PC-9 (cell line): ENCODE results near the gene LCN6. TPM values are rescaled to one million over a fixed set of nuclear protein-coding genes. Genes with fewer than 3 reads are reported as not detected.
A peak's percentile ranks its signal among the peaks of the same experiment; 100 is the strongest.

Experiments
- BruUV-seq: library from RNA; stranded (reverse); fragments of 400-500 nt; replicated peaks from 2 replicates; lab custom pipeline; 2021; lab: Mats Ljungman, UMichigan
- CTCF ChIA-PET: fragments of 300-600 bp; sonication (Branson Sonifier 250); formaldehyde crosslinking; loops from one replicate; lab custom pipeline; 2022; ENCODE audit warnings: antibody characterized with exemption; lab: Charles Lee
- POLR2A ChIA-PET: fragments of 300-600 bp; sonication (Branson Sonifier 250); formaldehyde crosslinking; loops from one replicate; lab custom pipeline; 2022; ENCODE audit warnings: antibody characterized with exemption; ENCODE audit not compliant: unreplicated experiment; lab: Charles Lee
- DNase-seq, 2 experiments: peaks; one replicate each; pipeline versions ENCODE4 v3.0.0 to v3.0.0-alpha.2; 2015 to 2022; ENCODE audit warnings: mixed read lengths in 1 of 2
- H2AFZ ChIP-seq: fragments of 200-600 bp; sonication (generic); 2 replicates; pipeline ENCODE4 v1.8.1; 2017; ENCODE audit warnings: antibody characterized with exemption
- H3F3A ChIP-seq: fragments of 200-600 bp; sonication (generic); 2 replicates; pipeline ENCODE4 v1.8.1; 2017; ENCODE audit warnings: antibody characterized with exemption, mild to moderate bottlenecking, low read depth; ENCODE audit not compliant: insufficient read depth
- H3K27ac ChIP-seq: fragments of 200-600 bp; sonication (generic); 2 replicates; pipeline ENCODE4 v1.6.1; 2016; ENCODE audit warnings: mixed run types
- H3K27me3 ChIP-seq: fragments of 200-600 bp; sonication (generic); 2 replicates; pipeline ENCODE4 v1.6.1; 2016; ENCODE audit warnings: low read depth, mixed run types; ENCODE audit not compliant: insufficient read depth
- H3K36me3 ChIP-seq: fragments of 200-600 bp; sonication (generic); 2 replicates; pipeline ENCODE4 v1.6.1; 2016; ENCODE audit warnings: low read depth, mixed run types
- H3K4me1 ChIP-seq: fragments of 200-600 bp; sonication (generic); replicated peaks from 2 replicates; pipeline ENCODE4 v1.6.1; 2016; ENCODE audit warnings: mixed run types; ENCODE audit not compliant: insufficient read depth
- H3K4me2 ChIP-seq: fragments of 200-600 bp; sonication (generic); 2 replicates; pipeline ENCODE4 v1.6.1; 2017; ENCODE audit warnings: mixed run types
- H3K4me3 ChIP-seq: fragments of 200-600 bp; sonication (generic); 2 replicates; pipeline ENCODE4 v1.6.1; 2016; ENCODE audit warnings: mixed run types
- H3K79me2 ChIP-seq: fragments of 200-600 bp; sonication (generic); 2 replicates; pipeline ENCODE4 v1.6.1; 2017; ENCODE audit warnings: low read depth, mixed run types
- H3K9me2 ChIP-seq: fragments of 200-600 bp; sonication (generic); 2 replicates; pipeline ENCODE4 v1.8.1; 2017; ENCODE audit warnings: mild to moderate bottlenecking; ENCODE audit not compliant: insufficient read depth
- H3K9me3 ChIP-seq: fragments of 200-600 bp; sonication (generic); 2 replicates; pipeline ENCODE4 v1.8.1; 2016; ENCODE audit warnings: low read depth; ENCODE audit not compliant: insufficient read depth
- H4K20me1 ChIP-seq: fragments of 200-600 bp; sonication (generic); 2 replicates; pipeline ENCODE4 v1.8.1; 2017; ENCODE audit not compliant: insufficient read depth
- EZH2 ChIP-seq: fragments of 200-600 bp; sonication (generic); IDR thresholded peaks from 2 replicates; pipeline ENCODE4 v1.8.0; 2017; ENCODE audit warnings: antibody characterized with exemption, low read depth
- intact Hi-C: fragments of 100-400 bp; cut with micrococcal nuclease; formaldehyde crosslinking; loops from one replicate; pipeline ENCODE4 v1.10.0; 2022; ENCODE audit not compliant: unreplicated experiment
- total RNA-seq: library from RNA; stranded (reverse); gene quantifications from 2 replicates; pipeline ENCODE4 v1.2.3, GENCODE V29; 2021
- TF ChIP-seq, protein P1 (sequence below): fragments of 200-600 bp; sonication (generic); conservative IDR thresholded peaks from 2 replicates; pipeline ENCODE4 v1.6.1; 2017; ENCODE audit warnings: mixed run types, antibody characterized with exemption, mild to moderate bottlenecking, moderate library complexity

Gene LCN6
- total RNA-seq, 1 experiment from 2014 or later: not detected

GRCh38 chr9:136728080-136728547, 20.2 kb downstream of the LCN6 start:
- CTCF ChIA-PET: interaction anchor here (0.6 to 1.0 kb wide), 2 partner anchors 14 to 103 kb away, joined by 3 read pairs; partner anchors contain the start of gene LCN10
- Histone ChIP-seq H3K36me3 (peaks cover 34% of the 10 kb centered on the region), H3K27me3 (no peaks in the 10 kb centered on the region), H2AFZ (peak overlapping the region; percentile 96), H3K4me1 (peaks cover 27% of the 10 kb centered on the region), H3K79me2 (peaks cover 71% of the 10 kb centered on the region), H3K4me2 (peak overlapping the region; percentile 98), H3K4me3 (peak overlapping the region; percentile 99), H4K20me1 (peaks cover 43% of the 10 kb centered on the region), H3K9me3 (no peaks in the 10 kb centered on the region), H3K9me2 (no peaks in the 10 kb centered on the region), H3K27ac (peak overlapping the region; percentile 17; the same call in 1 of the 2 replicates), H3F3A (peaks cover 66% of the 10 kb centered on the region)
- no peak for TF ChIP-seq EZH2
- TF ChIP-seq, protein P1, sequence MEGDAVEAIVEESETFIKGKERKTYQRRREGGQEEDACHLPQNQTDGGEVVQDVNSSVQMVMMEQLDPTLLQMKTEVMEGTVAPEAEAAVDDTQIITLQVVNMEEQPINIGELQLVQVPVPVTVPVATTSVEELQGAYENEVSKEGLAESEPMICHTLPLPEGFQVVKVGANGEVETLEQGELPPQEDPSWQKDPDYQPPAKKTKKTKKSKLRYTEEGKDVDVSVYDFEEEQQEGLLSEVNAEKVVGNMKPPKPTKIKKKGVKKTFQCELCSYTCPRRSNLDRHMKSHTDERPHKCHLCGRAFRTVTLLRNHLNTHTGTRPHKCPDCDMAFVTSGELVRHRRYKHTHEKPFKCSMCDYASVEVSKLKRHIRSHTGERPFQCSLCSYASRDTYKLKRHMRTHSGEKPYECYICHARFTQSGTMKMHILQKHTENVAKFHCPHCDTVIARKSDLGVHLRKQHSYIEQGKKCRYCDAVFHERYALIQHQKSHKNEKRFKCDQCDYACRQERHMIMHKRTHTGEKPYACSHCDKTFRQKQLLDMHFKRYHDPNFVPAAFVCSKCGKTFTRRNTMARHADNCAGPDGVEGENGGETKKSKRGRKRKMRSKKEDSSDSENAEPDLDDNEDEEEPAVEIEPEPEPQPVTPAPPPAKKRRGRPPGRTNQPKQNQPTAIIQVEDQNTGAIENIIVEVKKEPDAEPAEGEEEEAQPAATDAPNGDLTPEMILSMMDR: peak; percentile 78
- BruUV-seq: no TSS peak
- DNase-seq: peak; percentile 47 to 90
- intact Hi-C loops: loop anchor here (10.0 kb wide), 1 partner anchor 53 kb away; no protein-coding TSS in a partner anchor
- POLR2A ChIA-PET: interaction anchor here (0.6 kb wide), 2 partner anchors 18 to 84 kb away, joined by 3 read pairs; no protein-coding TSS in a partner anchor

DNA sequence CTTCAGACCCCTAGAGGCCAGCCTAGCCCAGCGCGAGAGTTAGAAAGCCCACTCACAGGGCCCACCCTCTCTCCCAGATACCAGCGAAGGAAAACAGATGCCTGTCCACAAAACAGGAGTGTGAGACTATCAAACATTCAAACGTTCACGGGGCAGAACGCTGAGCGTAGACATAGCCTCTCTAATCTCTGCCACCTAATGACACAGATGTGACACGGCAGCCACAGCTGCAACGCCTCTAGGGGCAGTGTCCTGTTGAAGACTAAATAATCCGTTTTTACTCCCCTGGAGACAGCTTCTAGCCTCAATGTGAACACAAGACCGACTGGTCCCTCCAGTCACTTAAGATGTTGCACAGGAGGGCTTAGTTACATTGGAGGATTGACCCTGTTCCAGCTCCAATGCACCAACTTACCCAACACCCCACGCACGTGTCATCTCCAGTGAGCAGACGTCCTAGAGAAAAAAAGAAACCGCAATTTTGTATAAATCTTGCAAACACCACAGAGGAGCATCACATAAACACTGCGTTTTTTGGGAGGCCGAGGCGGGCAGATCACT, 21.6 kb downstream of the LCN6 start:
- ChIA-PET POLR2A (interaction anchor here (0.6 to 0.8 kb wide), 2 partner anchors 53 to 360 kb away, joined by 4 to 20 read pairs; no protein-coding TSS in a partner anchor), CTCF (interaction anchor here (0.8 kb wide), 1 partner anchor 33 kb away, joined by 3 read pairs; no protein-coding TSS in a partner anchor)
- H3K4me3 ChIP-seq: peak overlapping the region; percentile 99
- peaks cover 74% of the 10 kb centered on the region for H3F3A ChIP-seq
- intact Hi-C loops: loop anchor here (2.0 to 10.0 kb wide), 2 partner anchors 32 to 52 kb away; no protein-coding TSS in a partner anchor
- H3K4me2 ChIP-seq: peak overlapping the region; percentile 98
- H3K27me3 ChIP-seq: no peaks in the 10 kb centered on the region
- no peaks in the 10 kb centered on the region for H3K9me2 ChIP-seq
- peaks cover 27% of the 10 kb centered on the region for H3K4me1 ChIP-seq
- TF ChIP-seq, protein P1: peak; percentile 54
- no peak for TF ChIP-seq EZH2
- H3K9me3 ChIP-seq: no peaks in the 10 kb centered on the region
- peaks cover 71% of the 10 kb centered on the region for H3K79me2 ChIP-seq
- peak overlapping the region; percentile 17 for H3K27ac ChIP-seq
- peaks cover 34% of the 10 kb centered on the region for H3K36me3 ChIP-seq
- peak in 1 of 2 experiments; percentile 64 for DNase-seq
- no TSS peak for BruUV-seq
- no peak overlapping the region for H2AFZ ChIP-seq
- H4K20me1 ChIP-seq: peaks cover 57% of the 10 kb centered on the region

DNA sequence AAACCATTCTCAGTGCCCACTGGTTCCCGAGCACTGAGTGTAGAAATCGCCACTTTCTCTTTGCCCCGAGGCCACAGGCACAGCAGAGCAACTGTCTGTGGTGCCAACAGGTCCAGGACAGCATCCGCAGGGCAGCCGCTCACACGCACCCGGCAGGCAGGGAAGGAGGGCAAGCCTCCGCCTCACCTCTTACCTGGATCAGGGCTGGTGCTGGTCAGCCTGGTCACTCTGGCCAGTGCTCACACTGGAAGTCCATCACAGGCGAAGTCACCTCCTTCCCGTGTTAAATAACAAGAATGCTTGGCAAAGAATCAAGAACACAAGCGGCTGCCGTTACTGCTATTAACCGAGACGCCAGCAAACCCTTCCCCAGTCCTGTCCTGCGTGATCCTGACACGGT, 22.2 kb downstream of the LCN6 start:
- peaks cover 76% of the 10 kb centered on the region for H3F3A ChIP-seq
- no peak overlapping the region for H2AFZ ChIP-seq
- peaks cover 66% of the 10 kb centered on the region for H3K79me2 ChIP-seq
- no peak for DNase-seq
- H3K27me3 ChIP-seq: no peaks in the 10 kb centered on the region
- H3K36me3 ChIP-seq: peaks cover 34% of the 10 kb centered on the region
- H4K20me1 ChIP-seq: peaks cover 63% of the 10 kb centered on the region
- no peaks in the 10 kb centered on the region for H3K9me3 ChIP-seq
- POLR2A ChIA-PET: interaction anchor here (0.6 to 0.8 kb wide), 2 partner anchors 50 to 54 kb away, joined by 4 read pairs; no protein-coding TSS in a partner anchor
- no peaks in the 10 kb centered on the region for H3K9me2 ChIP-seq
- CTCF ChIA-PET: interaction anchor here (0.8 kb wide), 1 partner anchor 32 kb away, joined by 3 read pairs; no protein-coding TSS in a partner anchor
- peak overlapping the region; percentile 99; the same call in 1 of the 2 replicates for H3K4me3 ChIP-seq
- intact Hi-C loops: loop anchor here (2.0 to 10.0 kb wide), 2 partner anchors 31 to 51 kb away; no protein-coding TSS in a partner anchor
- H3K4me2 ChIP-seq: peak overlapping the region; percentile 98
- no peak for TF ChIP-seq EZH2
- TF ChIP-seq, protein P1: no peak
- no TSS peak for BruUV-seq
- H3K4me1 ChIP-seq: peaks cover 27% of the 10 kb centered on the region
- H3K27ac ChIP-seq: peak overlapping the region; percentile 17
